HTERT RPE-1 (cell line): ENCODE measurements around the gene IQGAP2.
"Not testable (repeated sequence)": the region's sequence is repeated elsewhere in the genome, so short reads cannot be mapped to it uniquely, and the experiment has no call there.

Experiments
- in situ Hi-C: fragments of 300-500 bp; cut with MboI; formaldehyde crosslinking; loops from 4 replicates; pipeline ENCODE4 v1.14.3; 2020; ENCODE audit warnings: low sequenced_read_pairs

The IQGAP2 gene

GRCh38 chr5:76529464-76530344 lies 126.6 kb downstream of the IQGAP2 start:
- in situ Hi-C loops: no loop called here

- in situ Hi-C loops: no loop called here
Observed at GRCh38 chr5:76532052-76532451, 129.0 kb downstream of the IQGAP2 start.

DNA sequence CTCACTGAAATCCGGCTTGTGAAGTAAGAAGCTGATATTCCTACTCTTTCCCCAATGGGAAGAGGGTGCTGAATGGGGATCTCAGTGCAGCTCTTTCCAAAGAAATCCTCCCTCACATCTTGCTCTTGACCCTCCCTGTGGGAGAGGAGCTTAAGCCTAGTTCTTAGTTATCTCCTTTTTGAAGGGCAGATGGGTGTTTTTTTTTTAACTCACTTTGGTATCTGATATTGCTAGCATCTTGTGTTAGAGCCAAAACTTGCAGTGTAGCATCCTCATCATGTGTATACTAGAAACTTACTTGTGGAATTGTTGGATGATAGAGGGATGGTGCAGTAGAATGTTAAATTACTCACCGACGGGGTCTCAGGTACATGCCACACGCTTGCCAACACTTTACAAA lies 129.9 kb downstream of the IQGAP2 start:
- in situ Hi-C loops: no loop called here

DNA sequence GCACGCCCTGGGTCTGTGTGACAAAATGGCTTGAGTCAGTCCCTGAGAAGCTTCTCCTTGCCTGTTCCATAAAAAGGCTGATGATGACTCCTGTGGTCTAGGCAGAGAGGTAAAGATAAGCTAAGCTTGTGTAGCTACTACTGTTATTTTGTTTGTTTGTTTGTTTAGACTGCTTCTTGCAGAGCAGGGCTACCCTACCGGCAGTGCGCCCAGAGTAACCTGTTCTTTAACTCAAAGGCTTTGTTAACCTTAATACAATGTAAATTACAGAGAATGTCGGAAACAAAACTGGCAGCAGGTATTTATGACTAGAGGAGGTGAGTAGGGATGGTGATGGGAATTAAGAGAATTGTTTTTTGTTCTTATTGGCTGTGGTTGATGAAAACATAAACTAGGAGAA lies 132.5 kb downstream of the IQGAP2 start:
- in situ Hi-C loops: no loop called here

DNA sequence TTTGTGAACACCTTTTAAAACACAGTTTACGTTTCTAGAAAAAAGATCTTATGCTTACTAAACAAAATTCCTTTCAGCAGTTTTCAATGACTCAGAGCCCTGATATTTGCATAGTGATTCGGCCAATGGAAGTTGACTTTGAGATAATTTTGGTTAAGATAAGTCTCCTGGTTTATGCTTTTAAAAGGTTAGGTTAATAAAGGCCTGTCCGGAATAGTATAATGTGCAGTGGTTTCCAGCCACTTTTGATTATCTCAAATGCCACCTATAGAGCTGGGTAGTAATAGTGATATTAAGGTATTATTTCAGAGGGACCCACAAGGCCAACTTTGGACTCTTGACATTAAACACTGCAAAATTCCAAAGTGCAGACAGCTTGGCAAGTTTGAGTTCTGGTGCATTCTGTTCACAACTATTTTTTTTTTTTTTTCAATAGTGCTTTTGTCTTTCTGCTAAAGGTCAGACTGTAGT lies 134.0 kb downstream of the IQGAP2 start:
- in situ Hi-C loops: no loop called here

GRCh38 chr5:76542241-76542640 lies 139.2 kb downstream of the IQGAP2 start:
- in situ Hi-C loops: no loop called here

GRCh38 chr5:76542887-76543690 lies 140.0 kb downstream of the IQGAP2 start:
- in situ Hi-C loops: no loop called here

GRCh38 chr5:76544268-76544926 lies 141.3 kb downstream of the IQGAP2 start:
- in situ Hi-C loops: no loop called here

- in situ Hi-C loops: no loop called here
Observed at GRCh38 chr5:76545184-76545583, 142.1 kb downstream of the IQGAP2 start.

GRCh38 chr5:76546497-76547102 lies 143.5 kb downstream of the IQGAP2 start:
- in situ Hi-C loops: no loop called here

DNA sequence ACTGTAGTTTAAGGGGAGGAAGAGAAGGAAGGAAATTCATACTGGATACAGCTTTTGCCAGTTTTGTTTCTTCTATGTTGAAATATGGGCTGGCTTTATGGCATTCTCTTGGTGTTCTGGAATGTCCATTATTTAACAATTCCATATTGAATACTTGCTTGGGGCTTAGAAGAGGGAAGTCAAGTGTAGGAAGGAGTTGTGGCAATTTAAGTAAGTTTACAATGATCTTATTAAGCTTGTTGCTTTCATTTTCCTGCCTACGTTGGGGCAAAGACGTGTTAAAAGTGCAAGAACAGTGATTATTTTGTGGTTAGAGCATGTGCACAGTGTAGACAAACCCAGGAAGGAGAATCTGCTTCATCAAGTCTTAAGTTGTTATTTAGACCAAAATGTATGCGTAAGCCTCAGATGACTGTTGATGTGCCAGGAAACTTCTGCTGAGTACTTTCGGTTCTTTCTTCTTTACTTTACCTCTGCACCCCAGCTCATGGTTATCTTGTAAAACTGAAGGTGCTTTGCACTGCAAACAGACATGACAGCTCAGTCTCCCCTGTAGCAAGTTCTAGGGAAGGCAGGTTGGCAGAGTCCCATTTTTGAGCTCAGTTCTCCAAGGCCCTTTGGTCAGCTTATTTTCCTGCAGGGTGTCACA lies 144.3 kb downstream of the IQGAP2 start:
- in situ Hi-C loops: no loop called here

- in situ Hi-C loops: no loop called here
Observed at GRCh38 chr5:76547891-76548524, 144.9 kb downstream of the IQGAP2 start.

DNA sequence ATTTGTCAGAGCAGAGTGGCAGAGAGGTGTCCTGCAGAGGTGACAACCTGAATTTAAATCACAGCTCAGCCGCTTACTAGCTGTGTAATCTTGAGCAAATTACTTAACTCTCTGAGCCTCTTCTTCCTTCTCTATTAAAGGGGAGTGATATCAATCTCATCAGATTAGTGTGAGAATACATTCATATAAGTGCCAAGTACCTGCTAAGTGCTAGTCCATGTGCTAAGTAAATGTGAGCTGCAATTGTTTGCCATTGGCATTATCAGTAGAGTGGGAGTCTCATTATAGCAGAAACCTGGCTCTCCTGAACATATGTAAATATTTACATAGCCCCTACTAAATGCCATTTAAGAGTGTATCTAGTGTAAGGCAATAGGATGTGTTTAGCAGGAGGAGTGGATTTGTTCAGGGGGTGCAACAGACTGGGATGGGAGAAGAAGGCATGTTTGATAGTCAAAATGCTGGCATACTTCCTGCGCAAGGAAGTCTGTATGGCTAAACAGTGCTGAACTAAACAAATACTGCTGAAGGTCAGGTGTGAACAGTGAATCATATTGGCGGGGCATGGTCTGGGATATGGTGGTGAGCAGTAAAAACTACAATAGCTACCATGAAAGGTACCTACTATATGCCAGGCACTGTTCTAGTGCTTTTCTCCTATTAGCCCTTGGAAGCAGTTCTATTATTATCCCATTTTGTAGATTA lies 145.6 kb downstream of the IQGAP2 start:
- in situ Hi-C loops: no loop called here

GRCh38 chr5:76550881-76551280 lies 147.8 kb downstream of the IQGAP2 start:
- in situ Hi-C loops: not testable (repeated sequence)

GRCh38 chr5:76552546-76552945 lies 149.5 kb downstream of the IQGAP2 start:
- in situ Hi-C loops: no loop called here

GRCh38 chr5:76553251-76553650 lies 150.2 kb downstream of the IQGAP2 start:
- in situ Hi-C loops: no loop called here

DNA sequence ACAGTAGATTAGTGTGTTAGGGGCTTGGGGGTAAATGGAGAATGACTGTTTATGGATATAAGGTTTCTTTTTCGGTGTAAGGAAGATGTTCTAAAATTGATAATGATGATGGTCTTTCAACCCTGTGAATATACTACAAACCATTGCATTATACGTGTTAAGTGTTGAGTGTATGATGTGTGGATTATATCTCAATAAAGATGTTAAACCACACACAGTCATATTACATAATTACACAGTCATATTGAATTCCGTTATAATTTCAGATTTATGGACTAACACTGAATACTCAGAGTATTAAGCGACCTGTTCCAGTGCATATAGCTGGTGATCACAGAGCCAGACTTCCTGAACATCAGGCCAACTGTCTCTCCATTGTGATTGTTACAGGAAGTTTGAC lies 152.0 kb downstream of the IQGAP2 start:
- in situ Hi-C loops: no loop called here

GRCh38 chr5:76555717-76556116 lies 152.6 kb downstream of the IQGAP2 start:
- in situ Hi-C loops: no loop called here

GRCh38 chr5:76556511-76557221 lies 153.6 kb downstream of the IQGAP2 start:
- in situ Hi-C loops: no loop called here
